Glutamatergic neuron (in vitro differentiated cells): ENCODE measurements around the gene GPT2. TPM values are rescaled to one million over a fixed set of nuclear protein-coding genes. Genes with fewer than 3 reads are reported as not detected.

ENCODE experiments used
- DNase-seq: peaks from one replicate; pipeline ENCODE4 v3.0.0; 2022
- H3K27ac Mint-ChIP-seq: one replicate; pipeline ENCODE4 v1.8.0; 2020; ENCODE audit warnings: mild to moderate bottlenecking, mixed read lengths, inconsistent platforms; ENCODE audit not compliant: unreplicated experiment
- H3K27me3 Mint-ChIP-seq: one replicate; pipeline ENCODE4 v1.8.0; 2020; ENCODE audit warnings: mild to moderate bottlenecking, moderate library complexity, mixed read lengths, inconsistent platforms; ENCODE audit not compliant: unreplicated experiment
- H3K36me3 Mint-ChIP-seq: one replicate; pipeline ENCODE4 v1.8.0; 2020; ENCODE audit warnings: mild to moderate bottlenecking, mixed read lengths, inconsistent platforms; ENCODE audit not compliant: unreplicated experiment
- H3K4me1 Mint-ChIP-seq: one replicate; pipeline ENCODE4 v1.8.0; 2020; ENCODE audit warnings: mild to moderate bottlenecking, low read depth, mixed read lengths, inconsistent platforms; ENCODE audit not compliant: unreplicated experiment
- H3K4me3 Mint-ChIP-seq: one replicate; pipeline ENCODE4 v1.8.0; 2020; ENCODE audit warnings: mild to moderate bottlenecking, mixed read lengths, inconsistent platforms; ENCODE audit not compliant: unreplicated experiment
- H3K9me3 Mint-ChIP-seq: one replicate; pipeline ENCODE4 v1.8.0; 2020; ENCODE audit warnings: mild to moderate bottlenecking, moderate library complexity, mixed read lengths, inconsistent platforms; ENCODE audit not compliant: unreplicated experiment
- total RNA-seq: library from RNA; stranded (reverse); fragmentation: NEBNext Ultra II Directional; extraction: Animal tissue kit (Norgen Biotek cat#: 25700); gene quantifications from one replicate; pipeline ENCODE4 v1.2.1, GENCODE V29; 2021; ENCODE audit not compliant: unreplicated experiment
- TF ChIP-seq, protein P1 (sequence below): fragments of 200-600 bp; sonication (generic); IDR thresholded peaks from one replicate; pipeline ENCODE4 v1.5.0; 2021; ENCODE audit not compliant: partially characterized antibody, unreplicated experiment

Gene GPT2
- total RNA-seq, 1 donor from 2014 or later = 70.7 TPM

DNA sequence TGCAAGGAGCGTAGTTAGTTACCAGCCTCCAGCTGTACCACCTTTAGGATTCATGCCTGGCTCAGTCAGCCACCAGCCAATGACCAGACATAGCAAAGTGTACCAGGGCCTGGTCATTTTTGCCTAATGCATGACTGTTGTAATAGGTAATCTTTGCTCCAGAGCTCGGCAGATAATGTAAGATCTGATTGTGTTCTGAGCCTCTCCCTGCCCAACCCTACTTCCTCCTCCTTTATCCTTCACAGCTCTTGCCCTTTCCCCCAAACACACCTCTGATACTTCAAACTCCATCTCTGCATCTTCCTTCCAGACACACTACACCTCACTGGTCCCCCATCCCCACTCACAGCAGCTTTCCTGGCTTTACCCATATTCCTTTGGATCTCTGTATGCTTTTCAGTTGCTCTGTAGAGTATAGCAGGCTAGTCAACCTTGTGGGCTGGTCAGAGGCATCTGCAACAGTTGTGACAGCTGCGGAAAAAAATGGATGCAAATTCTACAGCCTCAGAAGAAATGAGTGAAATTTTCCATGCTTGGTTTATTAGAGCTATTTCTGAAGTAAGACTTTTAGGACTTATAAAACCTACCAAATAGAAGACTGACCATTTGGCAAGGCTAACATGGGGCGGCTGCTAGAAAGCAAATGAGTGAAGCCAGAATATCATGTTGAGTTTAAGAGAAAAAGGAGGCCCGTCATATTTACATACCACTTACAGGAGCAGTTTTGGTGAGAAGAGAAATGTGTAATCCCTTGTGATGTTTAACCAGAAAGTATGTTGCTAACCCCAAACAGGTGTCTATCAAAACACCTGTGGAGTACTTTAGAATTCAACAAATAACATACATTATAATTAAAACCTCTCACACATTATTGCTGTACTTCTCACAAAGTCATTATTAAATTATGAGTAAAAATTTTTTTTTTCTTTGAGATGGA, 33.3 kb upstream of the GPT2 start:
- Mint-ChIP-seq H3K27ac (no peak overlapping the region), H3K9me3 (no peaks in the 10 kb centered on the region), H3K4me3 (no peak overlapping the region), H3K4me1 (no peaks in the 10 kb centered on the region), H3K36me3 (no peaks in the 10 kb centered on the region), H3K27me3 (no peaks in the 10 kb centered on the region)
- TF ChIP-seq, protein P1, sequence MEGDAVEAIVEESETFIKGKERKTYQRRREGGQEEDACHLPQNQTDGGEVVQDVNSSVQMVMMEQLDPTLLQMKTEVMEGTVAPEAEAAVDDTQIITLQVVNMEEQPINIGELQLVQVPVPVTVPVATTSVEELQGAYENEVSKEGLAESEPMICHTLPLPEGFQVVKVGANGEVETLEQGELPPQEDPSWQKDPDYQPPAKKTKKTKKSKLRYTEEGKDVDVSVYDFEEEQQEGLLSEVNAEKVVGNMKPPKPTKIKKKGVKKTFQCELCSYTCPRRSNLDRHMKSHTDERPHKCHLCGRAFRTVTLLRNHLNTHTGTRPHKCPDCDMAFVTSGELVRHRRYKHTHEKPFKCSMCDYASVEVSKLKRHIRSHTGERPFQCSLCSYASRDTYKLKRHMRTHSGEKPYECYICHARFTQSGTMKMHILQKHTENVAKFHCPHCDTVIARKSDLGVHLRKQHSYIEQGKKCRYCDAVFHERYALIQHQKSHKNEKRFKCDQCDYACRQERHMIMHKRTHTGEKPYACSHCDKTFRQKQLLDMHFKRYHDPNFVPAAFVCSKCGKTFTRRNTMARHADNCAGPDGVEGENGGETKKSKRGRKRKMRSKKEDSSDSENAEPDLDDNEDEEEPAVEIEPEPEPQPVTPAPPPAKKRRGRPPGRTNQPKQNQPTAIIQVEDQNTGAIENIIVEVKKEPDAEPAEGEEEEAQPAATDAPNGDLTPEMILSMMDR = no peak
- no peak for DNase-seq

DNA sequence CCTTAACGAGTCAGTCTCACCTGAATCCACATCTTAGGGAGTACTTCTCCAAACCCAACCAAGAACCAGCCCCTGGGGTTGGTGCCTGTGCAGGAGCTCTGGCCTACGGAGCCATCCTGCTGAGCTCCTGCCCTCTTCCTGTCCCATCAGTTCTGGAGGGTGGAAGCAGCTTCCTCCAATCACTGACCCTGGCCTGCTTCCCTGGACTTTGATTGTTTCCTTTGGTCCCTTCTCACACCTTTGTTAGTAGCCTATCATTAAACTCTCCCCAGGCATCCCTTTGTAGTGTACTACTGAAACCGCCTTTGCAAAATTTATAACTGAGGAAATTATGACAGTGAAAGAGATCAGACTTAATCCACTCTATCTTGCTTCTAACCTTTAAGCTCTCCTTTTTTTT, 32.0 kb upstream of the GPT2 start:
- peaks cover under 1% of the 10 kb centered on the region for H3K4me1 Mint-ChIP-seq

DNA sequence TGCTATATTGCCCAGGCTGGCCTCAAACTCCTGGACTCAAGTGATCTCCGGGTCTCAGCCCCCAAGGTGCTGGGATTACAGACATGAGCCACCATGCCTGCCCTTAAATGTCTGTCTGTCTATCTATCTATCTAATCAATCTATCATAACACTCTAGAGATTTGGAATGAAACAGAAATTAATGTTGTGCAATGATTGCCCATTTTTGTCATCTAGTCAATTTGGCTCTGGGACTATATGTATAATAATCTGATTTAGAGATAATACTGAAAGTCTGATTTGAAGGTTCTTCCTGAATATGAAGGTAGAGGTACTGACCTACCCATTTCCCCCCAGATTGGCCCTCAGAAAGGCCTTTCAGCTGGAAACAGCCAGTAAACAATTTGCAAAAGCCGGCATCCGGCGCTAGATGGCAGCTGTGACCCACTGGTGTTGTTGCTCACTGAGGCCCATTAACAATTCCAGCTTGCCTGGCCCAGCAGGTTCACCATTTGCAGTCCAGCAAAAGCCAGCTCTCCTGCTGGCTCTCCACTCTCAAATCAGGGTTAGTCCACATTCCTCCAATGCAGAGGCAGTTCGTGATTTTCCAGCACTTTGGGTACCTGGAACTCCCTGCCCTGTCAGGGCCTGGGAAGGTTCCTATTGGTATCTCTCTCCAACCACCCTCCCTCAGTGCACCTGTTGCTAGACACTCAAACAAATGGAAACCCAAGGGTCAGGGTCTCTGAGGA, 30.3 kb upstream of the GPT2 start:
- TF ChIP-seq, protein P1 = no peak
- peaks cover 8% of the 10 kb centered on the region for H3K4me1 Mint-ChIP-seq
- H3K27ac Mint-ChIP-seq = no peak overlapping the region
- peak; percentile 87 for DNase-seq
- no peak overlapping the region for H3K4me3 Mint-ChIP-seq
- H3K36me3 Mint-ChIP-seq = no peaks in the 10 kb centered on the region
- H3K27me3 Mint-ChIP-seq = no peaks in the 10 kb centered on the region
- H3K9me3 Mint-ChIP-seq = no peaks in the 10 kb centered on the region

More for the DNA sequence above, 32.0 kb upstream of the GPT2 start:
- TF ChIP-seq, protein P1 = no peak
- DNase-seq = no peak
- Mint-ChIP-seq H3K4me3 (no peak overlapping the region), H3K36me3 (no peaks in the 10 kb centered on the region), H3K27me3 (no peaks in the 10 kb centered on the region), H3K9me3 (no peaks in the 10 kb centered on the region), H3K27ac (no peak overlapping the region)

DNA sequence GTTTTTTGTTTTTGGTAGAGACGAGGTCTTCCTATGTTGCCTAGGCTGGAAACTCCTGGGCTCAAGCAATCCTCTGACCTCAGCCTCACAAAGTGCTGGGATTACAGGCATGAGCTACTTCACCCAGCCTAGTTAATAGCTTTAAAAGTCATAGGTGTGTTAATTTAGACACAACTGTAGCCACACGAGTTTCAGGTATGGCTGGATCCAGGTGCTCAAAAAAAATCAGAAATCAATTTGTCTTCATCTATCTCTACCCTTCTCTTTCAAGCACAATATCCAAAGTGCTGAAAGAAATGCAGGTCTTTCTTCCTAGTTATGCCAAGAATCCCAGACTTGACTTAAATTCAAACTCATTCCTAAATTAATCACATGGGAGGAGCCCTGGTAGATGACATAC, 29.3 kb upstream of the GPT2 start:
- TF ChIP-seq, protein P1 = no peak
- DNase-seq = no peak
- peaks cover 8% of the 10 kb centered on the region for H3K4me1 Mint-ChIP-seq
- no peak overlapping the region for H3K4me3 Mint-ChIP-seq
- H3K27me3 Mint-ChIP-seq = no peaks in the 10 kb centered on the region
- H3K36me3 Mint-ChIP-seq = no peaks in the 10 kb centered on the region
- no peak overlapping the region for H3K27ac Mint-ChIP-seq
- no peaks in the 10 kb centered on the region for H3K9me3 Mint-ChIP-seq

DNA sequence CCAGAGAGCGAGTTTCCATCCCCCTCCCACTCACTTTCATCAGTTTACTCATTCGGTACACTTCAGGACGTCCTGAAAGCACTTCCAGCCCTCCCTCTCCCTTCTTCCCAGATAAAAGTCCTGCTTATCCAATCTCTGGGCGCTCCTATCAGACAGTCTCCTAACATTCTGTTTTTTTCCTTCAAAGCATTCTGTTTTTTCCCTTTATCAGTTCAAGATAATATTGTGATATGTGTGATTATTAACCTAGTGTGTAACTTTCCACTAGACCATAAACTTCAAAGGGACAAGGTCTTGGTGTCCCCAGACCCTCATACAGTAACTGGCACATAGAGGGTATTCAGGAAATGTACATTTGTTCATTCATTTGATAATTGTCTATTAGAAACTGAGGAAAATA, 28.8 kb upstream of the GPT2 start:
- TF ChIP-seq, protein P1 = no peak
- Mint-ChIP-seq H3K27me3 (no peaks in the 10 kb centered on the region), H3K9me3 (no peaks in the 10 kb centered on the region), H3K4me1 (peaks cover 8% of the 10 kb centered on the region), H3K4me3 (no peak overlapping the region), H3K36me3 (no peaks in the 10 kb centered on the region), H3K27ac (no peak overlapping the region)
- no peak for DNase-seq
